Measurements from ENCODE around the gene TPM4. TPM values are rescaled to one million over a fixed set of nuclear protein-coding genes. Genes with fewer than 3 reads are reported as not detected.

TPM4 gene
- total RNA-seq, 1 donor: 1,097 TPM

- TF ChIP-seq CTCF (IDR thresholded peaks at IDR 0.05; ENCODE audit: insufficient read depth, low read length): no peak
- DNase-seq (ENCODE audit: low read depth): no peak
- no peak overlapping the region for H3K4me3 ChIP-seq (ENCODE audit: low read depth, low read length)
These were observed 6.4 kb upstream of the TPM4 start for GRCh38 chr19:16069813-16070365.

GRCh38 chr19:16070366-16070990 lies 5.8 kb upstream of the TPM4 start:
- TF ChIP-seq CTCF (IDR thresholded peaks at IDR 0.05; ENCODE audit: insufficient read depth, low read length): no peak
- H3K4me3 ChIP-seq (ENCODE audit: low read depth, low read length): no peak overlapping the region
- DNase-seq (ENCODE audit: low read depth): no peak

- TF ChIP-seq CTCF (IDR thresholded peaks at IDR 0.05; ENCODE audit: insufficient read depth, low read length): no peak
- H3K4me3 ChIP-seq (ENCODE audit: low read depth, low read length): no peak overlapping the region
- no peak for DNase-seq (ENCODE audit: low read depth)
These were observed 5.1 kb upstream of the TPM4 start for GRCh38 chr19:16071072-16071691.

GRCh38 chr19:16073481-16073880 lies 2.8 kb upstream of the TPM4 start:
- TF ChIP-seq CTCF (IDR thresholded peaks at IDR 0.05; ENCODE audit: insufficient read depth, low read length): no peak
- DNase-seq (ENCODE audit: low read depth): no peak
- no peak overlapping the region for H3K4me3 ChIP-seq (ENCODE audit: low read depth, low read length)

- no peak overlapping the region for H3K4me3 ChIP-seq (ENCODE audit: low read depth, low read length)
- TF ChIP-seq CTCF (IDR thresholded peaks at IDR 0.05; ENCODE audit: insufficient read depth, low read length): no peak
- DNase-seq (ENCODE audit: low read depth): peak; percentile 60
These were observed 2.3 kb upstream of the TPM4 start for GRCh38 chr19:16073988-16074387.

GRCh38 chr19:16074488-16075365 lies 1.6 kb upstream of the TPM4 start:
- TF ChIP-seq CTCF (IDR thresholded peaks at IDR 0.05; ENCODE audit: insufficient read depth, low read length): no peak
- H3K4me3 ChIP-seq (ENCODE audit: low read depth, low read length): no peak overlapping the region
- no peak for DNase-seq (ENCODE audit: low read depth)
